ENCODE results near the gene TCF20.

The TCF20 gene

GRCh38 chr22:42284202-42284591 is 13.7 kb upstream of the TCF20 start:
- Histone ChIP-seq H2AFZ (ENCODE audit: low read length) (no peak overlapping the region), H4K20me1 (ENCODE audit: insufficient read depth, low read length, poor library complexity, severe bottlenecking) (no peaks in the 10 kb centered on the region), H3K9ac (ENCODE audit: low read depth, low read length, poor library complexity, severe bottlenecking) (no peak overlapping the region), H3F3A (ENCODE audit: low read depth) (peaks cover 12% of the 10 kb centered on the region; the same call in 1 of the 2 replicates), H3K4me2 (ENCODE audit: low read depth, low read length, poor library complexity, severe bottlenecking) (no peak overlapping the region), H3K9me2 (replicated peaks; ENCODE audit: low read depth, low read length) (no peaks in the 10 kb centered on the region), H3K79me2 (ENCODE audit: insufficient read depth, low read length) (peaks cover 38% of the 10 kb centered on the region), H3K36me3 (ENCODE audit: insufficient read depth, low read length) (no peaks in the 10 kb centered on the region), H3K4me3 (ENCODE audit: low read length, poor library complexity, severe bottlenecking) (no peak overlapping the region), H3K9me3 (ENCODE audit: insufficient read depth, low read depth, low read length) (no peaks in the 10 kb centered on the region), H3K4me1 (ENCODE audit: insufficient read depth, low read length, poor library complexity, severe bottlenecking) (peaks cover 48% of the 10 kb centered on the region), H3K27me3 (ENCODE audit: insufficient read depth, low read length, poor library complexity, severe bottlenecking) (no peaks in the 10 kb centered on the region)
- TF ChIP-seq, protein P1, sequence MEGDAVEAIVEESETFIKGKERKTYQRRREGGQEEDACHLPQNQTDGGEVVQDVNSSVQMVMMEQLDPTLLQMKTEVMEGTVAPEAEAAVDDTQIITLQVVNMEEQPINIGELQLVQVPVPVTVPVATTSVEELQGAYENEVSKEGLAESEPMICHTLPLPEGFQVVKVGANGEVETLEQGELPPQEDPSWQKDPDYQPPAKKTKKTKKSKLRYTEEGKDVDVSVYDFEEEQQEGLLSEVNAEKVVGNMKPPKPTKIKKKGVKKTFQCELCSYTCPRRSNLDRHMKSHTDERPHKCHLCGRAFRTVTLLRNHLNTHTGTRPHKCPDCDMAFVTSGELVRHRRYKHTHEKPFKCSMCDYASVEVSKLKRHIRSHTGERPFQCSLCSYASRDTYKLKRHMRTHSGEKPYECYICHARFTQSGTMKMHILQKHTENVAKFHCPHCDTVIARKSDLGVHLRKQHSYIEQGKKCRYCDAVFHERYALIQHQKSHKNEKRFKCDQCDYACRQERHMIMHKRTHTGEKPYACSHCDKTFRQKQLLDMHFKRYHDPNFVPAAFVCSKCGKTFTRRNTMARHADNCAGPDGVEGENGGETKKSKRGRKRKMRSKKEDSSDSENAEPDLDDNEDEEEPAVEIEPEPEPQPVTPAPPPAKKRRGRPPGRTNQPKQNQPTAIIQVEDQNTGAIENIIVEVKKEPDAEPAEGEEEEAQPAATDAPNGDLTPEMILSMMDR (conservative IDR thresholded peaks at IDR 0.05; ENCODE audit: low read length) = no peak
- TF ChIP-seq EZH2phosphoT487 (IDR thresholded peaks at IDR 0.05; ENCODE audit: borderline replicate concordance) = no peak

DNA sequence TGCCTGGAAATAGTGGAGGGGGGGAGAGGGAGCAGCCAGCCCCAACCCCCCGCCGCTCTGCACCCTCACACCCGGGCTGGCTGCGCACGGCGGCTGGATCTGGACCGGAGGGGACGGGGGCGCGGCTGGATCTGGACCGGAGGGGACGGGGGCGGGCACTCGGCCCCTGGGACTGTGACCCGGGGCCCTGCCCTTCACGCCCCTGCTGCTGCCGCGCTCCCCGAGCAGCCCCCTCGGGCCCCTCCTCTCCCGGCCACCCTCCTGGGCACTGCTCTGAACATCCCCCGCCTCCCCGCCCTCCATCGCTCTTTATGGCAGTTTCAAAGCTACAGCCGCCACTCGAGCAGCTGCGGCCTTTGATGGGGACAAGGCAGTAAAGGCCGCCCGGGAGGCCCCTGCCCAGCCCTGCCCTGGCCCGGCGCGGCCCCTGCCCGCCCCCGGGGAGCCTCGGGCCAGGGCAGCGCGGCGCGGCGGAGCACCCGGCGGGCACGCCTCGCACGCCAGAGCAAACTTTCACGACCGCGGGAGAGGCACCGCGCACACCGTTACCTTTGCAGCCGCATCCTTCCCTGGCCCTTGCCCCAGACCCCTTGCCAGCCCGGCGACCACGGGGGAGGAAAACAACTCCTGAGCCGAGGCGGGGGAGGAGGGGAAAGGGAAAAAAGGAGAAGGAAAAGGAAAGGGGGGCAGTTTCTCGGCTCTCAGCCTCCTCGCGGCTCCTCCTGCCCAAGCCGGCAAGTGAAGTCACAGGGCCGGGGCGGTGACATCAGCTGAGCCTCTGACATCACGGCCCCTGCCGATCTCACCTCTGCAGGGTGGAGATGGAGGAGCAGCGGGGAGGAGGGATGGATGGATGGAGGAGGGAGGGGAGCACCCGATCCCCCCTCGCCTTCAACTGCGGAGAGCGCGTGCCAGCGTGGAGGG is 13.1 kb upstream of the TCF20 start:
- no peak overlapping the region for H3K4me2 ChIP-seq (ENCODE audit: low read depth, low read length, poor library complexity, severe bottlenecking)

GRCh38 chr22:42282943-42283277 is 12.5 kb upstream of the TCF20 start:
- Histone ChIP-seq H3K79me2 (ENCODE audit: insufficient read depth, low read length) (peaks cover 33% of the 10 kb centered on the region), H3F3A (ENCODE audit: low read depth) (peaks cover 12% of the 10 kb centered on the region; the same call in 1 of the 2 replicates), H3K9me2 (replicated peaks; ENCODE audit: low read depth, low read length) (no peaks in the 10 kb centered on the region), H3K9me3 (ENCODE audit: insufficient read depth, low read depth, low read length) (no peaks in the 10 kb centered on the region), H3K4me3 (ENCODE audit: low read length, poor library complexity, severe bottlenecking) (no peak overlapping the region), H3K4me1 (ENCODE audit: insufficient read depth, low read length, poor library complexity, severe bottlenecking) (peaks cover 37% of the 10 kb centered on the region), H2AFZ (ENCODE audit: low read length) (no peak overlapping the region), H3K4me2 (ENCODE audit: low read depth, low read length, poor library complexity, severe bottlenecking) (no peak overlapping the region), H4K20me1 (ENCODE audit: insufficient read depth, low read length, poor library complexity, severe bottlenecking) (no peaks in the 10 kb centered on the region), H3K27me3 (ENCODE audit: insufficient read depth, low read length, poor library complexity, severe bottlenecking) (no peaks in the 10 kb centered on the region), H3K9ac (ENCODE audit: low read depth, low read length, poor library complexity, severe bottlenecking) (no peak overlapping the region), H3K36me3 (ENCODE audit: insufficient read depth, low read length) (no peaks in the 10 kb centered on the region)
- TF ChIP-seq, protein P1 (conservative IDR thresholded peaks at IDR 0.05; ENCODE audit: low read length) = no peak

More for the DNA sequence above, 13.1 kb upstream of the TCF20 start:
- TF ChIP-seq EZH2phosphoT487 (IDR thresholded peaks at IDR 0.05; ENCODE audit: borderline replicate concordance) = no peak
- TF ChIP-seq, protein P1 (conservative IDR thresholded peaks at IDR 0.05; ENCODE audit: low read length) = no peak
- H3K4me1 ChIP-seq (ENCODE audit: insufficient read depth, low read length, poor library complexity, severe bottlenecking) = peaks cover 43% of the 10 kb centered on the region
- H3K27me3 ChIP-seq (ENCODE audit: insufficient read depth, low read length, poor library complexity, severe bottlenecking) = no peaks in the 10 kb centered on the region
- no peak overlapping the region for H3K4me3 ChIP-seq (ENCODE audit: low read length, poor library complexity, severe bottlenecking)
- H4K20me1 ChIP-seq (ENCODE audit: insufficient read depth, low read length, poor library complexity, severe bottlenecking) = no peaks in the 10 kb centered on the region
- H3K79me2 ChIP-seq (ENCODE audit: insufficient read depth, low read length) = peaks cover 33% of the 10 kb centered on the region
- H3K9me3 ChIP-seq (ENCODE audit: insufficient read depth, low read depth, low read length) = no peaks in the 10 kb centered on the region
- no peaks in the 10 kb centered on the region for H3K9me2 ChIP-seq (replicated peaks; ENCODE audit: low read depth, low read length)
- peaks cover 12% of the 10 kb centered on the region; the same call in 1 of the 2 replicates for H3F3A ChIP-seq (ENCODE audit: low read depth)
- no peaks in the 10 kb centered on the region for H3K36me3 ChIP-seq (ENCODE audit: insufficient read depth, low read length)
- H2AFZ ChIP-seq (ENCODE audit: low read length) = no peak overlapping the region
- H3K9ac ChIP-seq (ENCODE audit: low read depth, low read length, poor library complexity, severe bottlenecking) = no peak overlapping the region

Measured in Loucy (cell line).